Neural progenitor cell (in vitro differentiated cells): ENCODE results near the gene C10orf105.

Source experiments
- EZH2 ChIP-seq: fragments of 200-600 bp; sonication (generic); IDR thresholded peaks from 2 replicates; pipeline ENCODE4 v1.6.1; 2017; ENCODE audit warnings: antibody characterized with exemption, mild to moderate bottlenecking, moderate library complexity
- TF ChIP-seq, protein P1 (sequence below): fragments of 200-600 bp; sonication (generic); IDR thresholded peaks from 2 replicates; pipeline ENCODE4 v1.5.1; 2017; ENCODE audit warnings: antibody characterized with exemption, mild to moderate bottlenecking

DNA sequence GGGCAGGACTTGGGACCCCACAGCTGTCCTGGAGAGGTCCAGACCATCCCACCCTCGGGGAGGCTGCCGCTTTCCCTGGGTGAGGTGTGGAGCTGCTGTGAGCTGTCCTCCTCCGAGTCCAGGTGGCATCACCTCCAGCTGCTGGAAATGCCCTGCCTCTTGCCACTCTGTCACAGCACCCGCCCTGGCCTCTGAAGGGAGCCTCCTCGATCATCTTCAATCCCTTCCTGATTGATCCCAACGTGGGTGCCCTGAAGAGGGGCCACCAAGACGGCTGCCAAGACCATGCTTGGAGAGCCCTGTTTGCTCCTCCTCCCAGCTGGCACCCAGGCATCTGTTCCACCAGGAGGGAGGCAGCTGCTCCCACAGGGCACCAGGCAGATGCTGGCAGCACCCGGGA, 4.6 kb downstream of the C10orf105 start:
- TF ChIP-seq, protein P1, sequence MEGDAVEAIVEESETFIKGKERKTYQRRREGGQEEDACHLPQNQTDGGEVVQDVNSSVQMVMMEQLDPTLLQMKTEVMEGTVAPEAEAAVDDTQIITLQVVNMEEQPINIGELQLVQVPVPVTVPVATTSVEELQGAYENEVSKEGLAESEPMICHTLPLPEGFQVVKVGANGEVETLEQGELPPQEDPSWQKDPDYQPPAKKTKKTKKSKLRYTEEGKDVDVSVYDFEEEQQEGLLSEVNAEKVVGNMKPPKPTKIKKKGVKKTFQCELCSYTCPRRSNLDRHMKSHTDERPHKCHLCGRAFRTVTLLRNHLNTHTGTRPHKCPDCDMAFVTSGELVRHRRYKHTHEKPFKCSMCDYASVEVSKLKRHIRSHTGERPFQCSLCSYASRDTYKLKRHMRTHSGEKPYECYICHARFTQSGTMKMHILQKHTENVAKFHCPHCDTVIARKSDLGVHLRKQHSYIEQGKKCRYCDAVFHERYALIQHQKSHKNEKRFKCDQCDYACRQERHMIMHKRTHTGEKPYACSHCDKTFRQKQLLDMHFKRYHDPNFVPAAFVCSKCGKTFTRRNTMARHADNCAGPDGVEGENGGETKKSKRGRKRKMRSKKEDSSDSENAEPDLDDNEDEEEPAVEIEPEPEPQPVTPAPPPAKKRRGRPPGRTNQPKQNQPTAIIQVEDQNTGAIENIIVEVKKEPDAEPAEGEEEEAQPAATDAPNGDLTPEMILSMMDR: no peak
- TF ChIP-seq EZH2: no peak
